ENCODE results near the gene ZBTB47.

GRCh38 chr3:42605546-42606173 lies 47.8 kb upstream of the ZBTB47 start:
- no peak for TF ChIP-seq CTCF (IDR thresholded peaks at IDR 0.05)
- no peak for TF ChIP-seq POLR2AphosphoS5 (IDR thresholded peaks at IDR 0.05)
